A549 (cell line): ENCODE measurements around the gene GRIK4. TPM values are rescaled to one million over a fixed set of nuclear protein-coding genes. Genes with fewer than 3 reads are reported as not detected.

ENCODE experiments used
- ATAC-seq, 2 experiments: fragments of 200-7000 bp in 1 of 2; fragments of >200 bp in 1 of 2; cut with Nextera tagmentation in 1 of 2; cut with Tn5 transposase in 1 of 2; 3 replicates each; pipeline versions ENCODE4 v1.8.0 to v1.9.1; 2018 to 2020; ENCODE audit warnings: mild to moderate bottlenecking in 1 of 2, moderate library complexity in 1 of 2
- CTCF ChIA-PET: fragments of 300-600 bp; sonication (Branson Sonifier 250); formaldehyde crosslinking; extraction: SDS; loops from one replicate; lab custom pipeline; 2021; ENCODE audit warnings: antibody characterized with exemption, inconsistent platforms; lab: Yijun Ruan, JAX
- POLR2A ChIA-PET: fragments of 350-600 bp; formaldehyde crosslinking; extraction: SDS; loops from one replicate; lab custom pipeline; 2021; ENCODE audit warnings: antibody characterized with exemption, inconsistent platforms; lab: Yijun Ruan, JAX
- DNase-seq, 2 experiments: peaks; one replicate each; pipeline versions ENCODE4 v3.0.0 to v3.0.0-alpha.2; 2011 to 2016; ENCODE audit warnings: low read depth in 1 of 2, low spot score in 1 of 2
- FAIRE-seq: peaks from 2 replicates; lab custom pipeline; 2011; peaks lifted over from hg19 to GRCh38; lab: Jason Lieb, UNC
- H3K27ac ChIP-seq, 2 experiments: fragments of >200 bp; sonication (Bioruptor Twin); formaldehyde crosslinking; 3 replicates each; pipeline ENCODE4 v1.5.1; 2016 to 2017
- H3K4me1 ChIP-seq: fragments of >200 bp; sonication (Bioruptor Twin); formaldehyde crosslinking; 3 replicates; pipeline ENCODE4 v1.6.1; 2016
- H3K4me2 ChIP-seq: fragments of >200 bp; sonication (Bioruptor Twin); formaldehyde crosslinking; 3 replicates; pipeline ENCODE4 v1.6.1; 2016
- H3K4me3 ChIP-seq: fragments of >200 bp; sonication (Bioruptor Twin); formaldehyde crosslinking; 3 replicates; pipeline ENCODE4 v1.5.1; 2016
- H3K9me3 ChIP-seq: fragments of >200 bp; sonication (Bioruptor Twin); formaldehyde crosslinking; 3 replicates; pipeline ENCODE4 v1.6.1; 2016
- BHLHE40 ChIP-seq: IDR thresholded peaks from 2 replicates; pipeline ENCODE4 v1.6.1; 2012; ENCODE audit warnings: low read depth, low read length, inconsistent platforms
- CBX2 ChIP-seq: fragments of 200-600 bp; sonication (generic); IDR thresholded peaks from 2 replicates; pipeline ENCODE4 v1.6.1; 2016; ENCODE audit warnings: low read depth, mild to moderate bottlenecking, borderline replicate concordance
- CBX8 ChIP-seq: fragments of 200-600 bp; sonication (generic); IDR thresholded peaks from 2 replicates; pipeline ENCODE4 v1.6.1; 2016
- CEBPB ChIP-seq, 2 experiments: fragments of >200 bp in 1 of 2; sonication (Bioruptor Twin) in 1 of 2; formaldehyde crosslinking in 1 of 2; IDR thresholded peaks; 2 replicates each; pipeline ENCODE4 v1.6.1; 2012 to 2016
- CHD2 ChIP-seq: fragments of 150-350 bp; IDR thresholded peaks from 2 replicates; pipeline ENCODE4 v1.6.1; 2014; ENCODE audit warnings: low read length; ENCODE audit not compliant: partially characterized antibody
- CHD4 ChIP-seq: fragments of 200-600 bp; sonication (generic); IDR thresholded peaks from 2 replicates; pipeline ENCODE4 v1.6.1; 2016; ENCODE audit warnings: antibody characterized with exemption, mild to moderate bottlenecking, borderline replicate concordance
- EHMT2 ChIP-seq: fragments of 200-600 bp; sonication (generic); IDR thresholded peaks from 2 replicates; pipeline ENCODE4 v1.6.1; 2016; ENCODE audit warnings: antibody characterized with exemption, low read depth, mild to moderate bottlenecking, moderate library complexity
- FOSB ChIP-seq: fragments of 250-450 bp; sonication (Bioruptor Pico); IDR thresholded peaks from 2 replicates; pipeline ENCODE4 v1.5.0; 2020; ENCODE audit warnings: mild to moderate bottlenecking, moderate library complexity
- HDAC2 ChIP-seq: fragments of 200-600 bp; sonication (generic); IDR thresholded peaks from 2 replicates; pipeline ENCODE4 v1.6.1; 2016
- HOXB13 ChIP-seq: fragments of 250-450 bp; sonication (Bioruptor Pico); IDR thresholded peaks from 2 replicates; pipeline ENCODE4 v1.5.0; 2020; ENCODE audit warnings: low read depth, mild to moderate bottlenecking, moderate library complexity
- MYC ChIP-seq: IDR thresholded peaks from 2 replicates; pipeline ENCODE4 v1.6.1; 2012; ENCODE audit warnings: mild to moderate bottlenecking, inconsistent platforms, low read length, improper control_type of control experiment, borderline replicate concordance
- PHF8 ChIP-seq: fragments of 200-600 bp; sonication (generic); IDR thresholded peaks from 2 replicates; pipeline ENCODE4 v1.6.1; 2016; ENCODE audit warnings: low read depth, mild to moderate bottlenecking, antibody characterized with exemption, moderate library complexity, borderline replicate concordance
- POLR2AphosphoS2 ChIP-seq: conservative IDR thresholded peaks from 2 replicates; pipeline ENCODE4 v1.6.1; 2012; ENCODE audit warnings: low read length, improper control_type of control experiment, inconsistent platforms
- RCOR1 ChIP-seq: fragments of 150-350 bp; IDR thresholded peaks from 2 replicates; pipeline ENCODE4 v1.6.1; 2014; ENCODE audit warnings: antibody characterized with exemption, low read length, low read depth
- RNF2 ChIP-seq: fragments of 200-600 bp; sonication (generic); IDR thresholded peaks from 2 replicates; pipeline ENCODE4 v1.6.1; 2016; ENCODE audit warnings: low read depth, mild to moderate bottlenecking, antibody characterized with exemption, moderate library complexity, borderline replicate concordance
- TFCP2L1 ChIP-seq: fragments of 250-450 bp; sonication (Bioruptor Pico); IDR thresholded peaks from 2 replicates; pipeline ENCODE4 v1.5.0; 2021; ENCODE audit warnings: mild to moderate bottlenecking
- TP53 ChIP-seq: fragments of 250-450 bp; sonication (Bioruptor Pico); IDR thresholded peaks from 2 replicates; pipeline ENCODE4 v1.5.0; 2021; ENCODE audit warnings: mild to moderate bottlenecking, moderate library complexity
- USF2 ChIP-seq: fragments of 450-650 bp; IDR thresholded peaks from 2 replicates; pipeline ENCODE4 v1.6.1; 2014; ENCODE audit warnings: antibody characterized with exemption
- ZNF302 ChIP-seq: fragments of 250-450 bp; sonication (Bioruptor Pico); IDR thresholded peaks from 2 replicates; pipeline ENCODE4 v1.9.0; 2021; ENCODE audit warnings: inconsistent platforms, mild to moderate bottlenecking, moderate library complexity
- WGBS: methylation state at CpG from one replicate; pipeline ENCODE4 v1.1.6; 2017; ENCODE audit errors: missing lambda C conversion rate; 5-methylcytosine and 5-hydroxymethylcytosine counted together
- polyA plus RNA-seq, 4 experiments: library from polyadenylated mRNA; depleted of rRNA in 3 of 4; stranded (reverse); fragments of >200 nt; fragmentation: RNase III in 1 of 4; extraction: RNeasy Plus Mini Kit Qiagen cat#74134 plus additional on column Dnase treatment in 1 of 4; gene quantifications; 2 replicates in 3 of 4; 3 replicates in 1 of 4; pipeline ENCODE4 v1.2.3, GENCODE V29; 2011 to 2017
- TF ChIP-seq, protein P1 (sequence below): fragments of 250-450 bp; sonication (Bioruptor Pico); IDR thresholded peaks from 2 replicates; pipeline ENCODE4 v1.5.0; 2020; ENCODE audit warnings: low read depth, mild to moderate bottlenecking, moderate library complexity

Gene GRIK4
- polyA plus RNA-seq, 2 of the 4 experiments (the other 2 are of a cell fraction) = 0.01 TPM; not detected in 1

DNA sequence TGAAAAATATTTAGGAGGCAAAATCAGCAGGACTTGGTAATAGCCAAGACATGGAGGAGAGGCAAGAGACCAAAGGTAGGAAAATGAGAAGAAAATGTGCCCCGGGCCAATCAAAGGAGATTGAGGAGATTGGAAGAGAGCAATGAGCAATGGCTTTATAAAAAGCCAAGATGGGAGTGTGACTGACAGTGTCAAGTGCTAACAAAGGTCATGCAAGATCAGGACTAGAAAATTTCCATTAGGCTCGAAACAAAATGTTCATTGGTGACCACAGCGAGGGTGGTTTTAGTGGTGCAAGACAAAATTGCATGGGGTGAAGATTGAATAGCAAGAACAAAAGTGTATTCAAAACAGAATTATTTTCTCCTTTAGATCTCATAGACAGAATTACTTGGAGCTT is 467.2 kb downstream of the GRIK4 start:
- Histone ChIP-seq H3K4me3 (no peak overlapping the region), H3K9me3 (no peaks in the 10 kb centered on the region), H3K4me2 (no peak overlapping the region), H3K27ac (no peak overlapping the region), H3K4me1 (no peaks in the 10 kb centered on the region)
- TF ChIP-seq, protein P1, sequence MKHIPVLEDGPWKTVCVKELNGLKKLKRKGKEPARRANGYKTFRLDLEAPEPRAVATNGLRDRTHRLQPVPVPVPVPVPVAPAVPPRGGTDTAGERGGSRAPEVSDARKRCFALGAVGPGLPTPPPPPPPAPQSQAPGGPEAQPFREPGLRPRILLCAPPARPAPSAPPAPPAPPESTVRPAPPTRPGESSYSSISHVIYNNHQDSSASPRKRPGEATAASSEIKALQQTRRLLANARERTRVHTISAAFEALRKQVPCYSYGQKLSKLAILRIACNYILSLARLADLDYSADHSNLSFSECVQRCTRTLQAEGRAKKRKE (CRISPR knock-in tag) = no peak
- TF ChIP-seq HDAC2 = no peak
- TF ChIP-seq CEBPB (IDR thresholded peaks at IDR 0.05) = no peak
- no peak for TF ChIP-seq EHMT2
- TF ChIP-seq PHF8 = no peak
- no peak for TF ChIP-seq POLR2AphosphoS2
- TF ChIP-seq ZNF302 (CRISPR knock-in tag) = no peak
- no peak for ATAC-seq
- ChIA-PET CTCF (no interaction called here), POLR2A (no interaction called here)
- WGBS = 13% methylated on average over 3 of the region's 3 CpGs
- no peak for DNase-seq
- FAIRE-seq = no peak

DNA sequence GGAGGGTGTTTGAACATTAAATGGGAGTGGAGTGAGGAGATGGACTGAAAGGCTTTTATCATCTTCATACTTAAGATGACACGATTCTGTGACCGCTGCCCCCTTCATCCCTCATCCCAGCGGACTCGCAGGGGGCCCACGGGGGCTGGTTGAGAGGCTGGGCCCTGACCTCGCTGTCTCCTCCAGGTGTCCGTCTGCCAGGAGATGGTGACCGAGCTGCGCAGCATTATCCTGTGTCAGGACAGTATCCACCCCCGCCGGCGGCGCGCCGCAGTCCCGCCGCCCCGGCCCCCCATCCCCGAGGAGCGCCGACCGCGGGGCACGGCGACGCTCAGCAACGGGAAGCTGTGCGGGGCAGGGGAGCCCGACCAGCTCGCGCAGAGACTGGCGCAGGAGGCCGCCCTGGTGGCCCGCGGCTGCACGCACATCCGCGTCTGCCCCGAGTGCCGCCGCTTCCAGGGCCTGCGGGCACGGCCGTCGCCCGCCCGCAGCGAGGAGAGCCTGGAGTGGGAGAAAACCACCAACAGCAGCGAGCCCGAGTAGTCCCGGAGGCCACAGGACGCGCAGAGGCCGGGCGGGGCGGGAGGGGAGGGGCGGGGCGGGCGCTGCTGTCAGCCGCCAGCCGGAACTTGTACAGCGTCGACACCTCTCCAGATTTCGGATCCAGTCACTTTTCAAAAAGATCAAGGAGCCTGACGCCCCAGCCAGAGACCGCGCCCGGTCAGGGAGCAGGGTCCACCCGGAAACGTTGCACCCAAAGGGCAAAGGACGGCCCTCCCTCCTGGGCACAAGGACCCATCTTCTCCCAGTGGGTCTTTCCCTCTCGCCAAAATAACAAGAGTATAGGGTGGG is 474.4 kb downstream of the GRIK4 start:
- peak overlapping the region; percentile 94 for H3K4me2 ChIP-seq
- ChIA-PET POLR2A (interaction anchor here (0.7 kb wide), 1 partner anchor 131 kb away, joined by 3 read pairs; no protein-coding TSS in a partner anchor), CTCF (interaction anchor here (0.6 kb wide), 1 partner anchor 86 kb away, joined by 4 read pairs; no protein-coding TSS in a partner anchor)
- peak overlapping the region; percentile 17 to 65; a peak in 3 of 6 replicates for H3K27ac ChIP-seq
- H3K4me1 ChIP-seq = no peaks in the 10 kb centered on the region
- DNase-seq (peak; percentile 16 to 21), FAIRE-seq (no peak)
- peak overlapping the region; percentile 45 for H3K4me3 ChIP-seq
- TF ChIP-seq RNF2 (no peak), TFCP2L1 (CRISPR knock-in tag) (no peak), MYC (no peak), HOXB13 (CRISPR knock-in tag) (no peak), BHLHE40 (no peak), RCOR1 (no peak), FOSB (CRISPR knock-in tag) (no peak), TP53 (no peak), CBX8 (no peak), CHD2 (no peak), CBX2 (no peak)
- TF ChIP-seq, all 56 proteins: peak for 0
- 20% methylated on average over 17 of the region's 72 CpGs for WGBS
- H3K9me3 ChIP-seq = no peaks in the 10 kb centered on the region
- ATAC-seq = peak; percentile 96 to 98

- Histone ChIP-seq H3K4me1 (no peaks in the 10 kb centered on the region), H3K9me3 (no peaks in the 10 kb centered on the region), H3K4me2 (no peak overlapping the region), H3K4me3 (no peak overlapping the region), H3K27ac (no peak overlapping the region)
- no peak for FAIRE-seq
- TF ChIP-seq CHD4 = no peak
- TF ChIP-seq USF2 = no peak
- ChIA-PET POLR2A (no interaction called here), CTCF (no interaction called here)
- ATAC-seq = no peak
- 55% methylated on average over 1 of the region's 1 CpG for WGBS
- no peak for DNase-seq
Observed at GRCh38 chr11:120988603-120989002, 477.1 kb downstream of the GRIK4 start.
